ENCODE measurements around the gene EPHB1. TPM values are rescaled to one million over a fixed set of nuclear protein-coding genes. Genes with fewer than 3 reads are reported as not detected.

The EPHB1 gene
- total RNA-seq, 1 experiment from 2014 or later = 0.11 TPM

- Histone ChIP-seq H3K27me3 (replicated peaks; ENCODE audit: insufficient read depth, low read depth, low read length, poor library complexity) (peaks cover 7% of the 10 kb centered on the region), H3K9me3 (ENCODE audit: low read depth, low read length, poor library complexity, severe bottlenecking) (no peaks in the 10 kb centered on the region), H3K4me3 (ENCODE audit: low read depth, low read length, poor library complexity, severe bottlenecking) (no peak overlapping the region), H3K36me3 (ENCODE audit: insufficient read depth, low read length, poor library complexity, severe bottlenecking) (no peaks in the 10 kb centered on the region), H3K27ac (ENCODE audit: low read depth, low read length, poor library complexity, severe bottlenecking) (no peak overlapping the region), H3K4me1 (ENCODE audit: insufficient read depth, low read length, poor library complexity, severe bottlenecking) (no peaks in the 10 kb centered on the region)
- POLR2A ChIA-PET (ENCODE audit: low non-redundant PET) = no interaction called here
- no peak for DNase-seq (ENCODE audit: low spot score)
- no peak for TF ChIP-seq CTCF (conservative IDR thresholded peaks at IDR 0.05; ENCODE audit: low read depth, low read length)
- TF ChIP-seq EZH2 (IDR thresholded peaks at IDR 0.05; ENCODE audit: borderline replicate concordance, low read depth, low read length, poor library complexity, severe bottlenecking) = no peak
- intact Hi-C loops (cut with micrococcal nuclease; ENCODE audit: unreplicated experiment) = no loop called here
- CTCF ChIA-PET = no interaction called here
- BruUV-seq (replicated peaks) = no TSS peak
Observed at GRCh38 chr3:134978658-134979057, 183.6 kb downstream of the EPHB1 start.

GRCh38 chr3:134985864-134986715 is 191.0 kb downstream of the EPHB1 start:
- Histone ChIP-seq H3K36me3 (ENCODE audit: insufficient read depth, low read length, poor library complexity, severe bottlenecking) (no peaks in the 10 kb centered on the region), H3K9me3 (ENCODE audit: low read depth, low read length, poor library complexity, severe bottlenecking) (no peaks in the 10 kb centered on the region), H3K4me1 (ENCODE audit: insufficient read depth, low read length, poor library complexity, severe bottlenecking) (no peaks in the 10 kb centered on the region), H3K27ac (ENCODE audit: low read depth, low read length, poor library complexity, severe bottlenecking) (no peak overlapping the region), H3K27me3 (replicated peaks; ENCODE audit: insufficient read depth, low read depth, low read length, poor library complexity) (peaks cover 7% of the 10 kb centered on the region), H3K4me3 (ENCODE audit: low read depth, low read length, poor library complexity, severe bottlenecking) (no peak overlapping the region)
- ChIA-PET POLR2A (ENCODE audit: low non-redundant PET) (no interaction called here), CTCF (no interaction called here)
- BruUV-seq (replicated peaks) = no TSS peak
- intact Hi-C loops (cut with micrococcal nuclease; ENCODE audit: unreplicated experiment) = no loop called here
- TF ChIP-seq CTCF (conservative IDR thresholded peaks at IDR 0.05; ENCODE audit: low read depth, low read length) = no peak
- no peak for DNase-seq (ENCODE audit: low spot score)

- TF ChIP-seq CTCF (conservative IDR thresholded peaks at IDR 0.05; ENCODE audit: low read depth, low read length) = no peak
- Histone ChIP-seq H3K9me3 (ENCODE audit: low read depth, low read length, poor library complexity, severe bottlenecking) (no peaks in the 10 kb centered on the region), H3K36me3 (ENCODE audit: insufficient read depth, low read length, poor library complexity, severe bottlenecking) (no peaks in the 10 kb centered on the region), H3K27ac (ENCODE audit: low read depth, low read length, poor library complexity, severe bottlenecking) (no peak overlapping the region), H3K4me1 (ENCODE audit: insufficient read depth, low read length, poor library complexity, severe bottlenecking) (no peaks in the 10 kb centered on the region), H3K4me3 (ENCODE audit: low read depth, low read length, poor library complexity, severe bottlenecking) (no peak overlapping the region), H3K27me3 (replicated peaks; ENCODE audit: insufficient read depth, low read depth, low read length, poor library complexity) (peaks cover 10% of the 10 kb centered on the region)
- no TSS peak for BruUV-seq (replicated peaks)
- intact Hi-C loops (cut with micrococcal nuclease; ENCODE audit: unreplicated experiment) = no loop called here
- ChIA-PET CTCF (interaction anchor here (0.6 kb wide), 1 partner anchor 193 kb away, joined by 4 read pairs; the partner anchor contains the start of gene EPHB1), POLR2A (ENCODE audit: low non-redundant PET) (no interaction called here)
- DNase-seq (ENCODE audit: low spot score) = no peak
Observed at GRCh38 chr3:134988666-134989065, 193.6 kb downstream of the EPHB1 start.

Measured in A673 (cell line).